CD14-positive monocyte (primary cell): ENCODE measurements around the gene GDF9. TPM values are rescaled to one million over a fixed set of nuclear protein-coding genes. Genes with fewer than 3 reads are reported as not detected.

ENCODE experiments used
- DNase-seq, 3 donors: peaks; one replicate each; pipeline ENCODE4 v3.0.0-alpha.2; 2011 to 2022
- H2AFZ ChIP-seq: 2 replicates; pipeline ENCODE4 v1.6.0; 2012; ENCODE audit warnings: mild to moderate bottlenecking, low read depth, low read length, inconsistent platforms; ENCODE audit not compliant: insufficient read depth, poor library complexity, severe bottlenecking
- H3K27ac ChIP-seq, 2 donors: 1 replicate in 1 of 2; 2 replicates in 1 of 2; pipeline ENCODE4 v1.5.1; 2012 to 2013; ENCODE audit warnings: low read length in 2 of 2, control low read depth in 1 of 2, inconsistent platforms in 1 of 2, low read depth in 1 of 2, mild to moderate bottlenecking in 1 of 2
- H3K27me3 ChIP-seq, 2 donors: one replicate each; pipeline versions ENCODE4 v1.6.0 to v1.6.1; 2011 to 2013; ENCODE audit warnings: low read length in 2 of 2; ENCODE audit not compliant: control insufficient read depth in 2 of 2, insufficient read depth in 2 of 2
- H3K36me3 ChIP-seq, 2 donors: replicated peaks in 1 of 2; 1 replicate in 1 of 2; 2 replicates in 1 of 2; pipeline versions ENCODE4 v1.5.1 to v1.6.1; 2012 to 2013; ENCODE audit warnings: low read length in 2 of 2, control low read depth in 1 of 2, inconsistent platforms in 1 of 2, mild to moderate bottlenecking in 1 of 2; ENCODE audit not compliant: insufficient read depth in 2 of 2, control insufficient read depth in 1 of 2
- H3K4me1 ChIP-seq, 2 donors: 1 replicate in 1 of 2; 2 replicates in 1 of 2; pipeline versions ENCODE4 v1.5.1 to v1.6.1; 2012 to 2013; ENCODE audit warnings: low read length in 2 of 2, control low read depth in 1 of 2, inconsistent platforms in 1 of 2, mild to moderate bottlenecking in 1 of 2, moderate library complexity in 1 of 2; ENCODE audit not compliant: insufficient read depth in 2 of 2, control insufficient read depth in 1 of 2
- H3K4me2 ChIP-seq: replicated peaks from 2 replicates; pipeline ENCODE3; 2012; ENCODE audit warnings: low read length, moderate library complexity, mild to moderate bottlenecking; ENCODE audit not compliant: poor library complexity, severe bottlenecking; ENCODE audit errors: extremely low read depth
- H3K4me3 ChIP-seq, 3 experiments: fragments of 200-600 bp in 1 of 3; sonication (generic) in 1 of 3; replicated peaks in 1 of 3; 1 replicate in 2 of 3; 2 replicates in 1 of 3; pipeline ENCODE4 v1.5.1; 2011 to 2013; ENCODE audit warnings: low read length in 3 of 3, mild to moderate bottlenecking in 3 of 3, control low read depth in 2 of 3, low read depth in 2 of 3, inconsistent platforms in 1 of 3, moderate library complexity in 1 of 3
- H3K79me2 ChIP-seq: 2 replicates; pipeline ENCODE4 v1.6.0; 2012; ENCODE audit warnings: mild to moderate bottlenecking, control low read depth, inconsistent platforms, low read length, moderate library complexity; ENCODE audit not compliant: insufficient read depth
- H3K9ac ChIP-seq: 2 replicates; pipeline ENCODE4 v1.6.0; 2017; ENCODE audit warnings: low read length, mild to moderate bottlenecking; ENCODE audit not compliant: insufficient read depth, poor library complexity, severe bottlenecking
- H3K9me3 ChIP-seq, 2 donors: replicated peaks in 1 of 2; 1 replicate in 1 of 2; 2 replicates in 1 of 2; pipeline versions ENCODE4 v1.5.1 to v1.6.1; 2012 to 2013; ENCODE audit warnings: low read length in 2 of 2, control low read depth in 1 of 2; ENCODE audit not compliant: control insufficient read depth in 1 of 2, insufficient read depth in 1 of 2
- H4K20me1 ChIP-seq: 2 replicates; pipeline ENCODE4 v1.6.0; 2012; ENCODE audit warnings: mild to moderate bottlenecking, low read length, control low read depth, moderate library complexity; ENCODE audit not compliant: insufficient read depth
- H3K27ac Mint-ChIP-seq, 7 donors: one replicate each; pipeline ENCODE4 v1.8.0; 2020; ENCODE audit warnings: mild to moderate bottlenecking in 7 of 7, mixed read lengths in 7 of 7, moderate library complexity in 6 of 7, inconsistent platforms in 2 of 7
- H3K27me3 Mint-ChIP-seq, 3 donors: one replicate each; pipeline ENCODE4 v1.8.0; 2021 to 2022; ENCODE audit warnings: low read depth in 3 of 3, mild to moderate bottlenecking in 3 of 3, mixed read lengths in 3 of 3, moderate library complexity in 3 of 3, inconsistent platforms in 1 of 3
- H3K36me3 Mint-ChIP-seq, 2 donors: one replicate each; pipeline ENCODE4 v1.8.0; 2020; ENCODE audit warnings: mixed read lengths in 2 of 2, inconsistent platforms in 1 of 2, mild to moderate bottlenecking in 1 of 2
- H3K4me1 Mint-ChIP-seq: one replicate; pipeline ENCODE4 v1.8.0; 2020; ENCODE audit warnings: mild to moderate bottlenecking, mixed read lengths
- H3K4me3 Mint-ChIP-seq, 2 donors: one replicate each; pipeline ENCODE4 v1.8.0; 2020; ENCODE audit warnings: mild to moderate bottlenecking in 2 of 2, mixed read lengths in 2 of 2, moderate library complexity in 1 of 2
- H3K9me3 Mint-ChIP-seq, 7 donors: one replicate each; pipeline ENCODE4 v1.8.0; 2020 to 2022; ENCODE audit warnings: mixed read lengths in 7 of 7, mild to moderate bottlenecking in 6 of 7, moderate library complexity in 6 of 7, inconsistent platforms in 2 of 7
- WGBS: methylation state at CpG from one replicate; pipeline ENCODE4 v1.1.5; 2013; ENCODE audit warnings: missing lambda C conversion rate; ENCODE audit not compliant: insufficient coverage; 5-methylcytosine and 5-hydroxymethylcytosine counted together
- intact Hi-C, 2 donors: fragments of 100-400 bp; cut with micrococcal nuclease; formaldehyde crosslinking; loops; one replicate each; pipeline versions ENCODE4 v1.15.0 to v1.15.1; 2023
- polyA plus RNA-seq, 3 donors: library from polyadenylated mRNA; depleted of rRNA in 1 of 3; unstranded in 2 of 3; stranded (reverse) in 1 of 3; fragments of 300-500 nt in 2 of 3; fragments of >200 nt in 1 of 3; fragmentation: Illumina TruSeq in 2 of 3; gene quantifications; 1 replicate in 2 of 3; 2 replicates in 1 of 3; pipeline ENCODE4 v1.2.3, GENCODE V29; 2012 to 2021
- TF ChIP-seq, protein P1 (sequence below): fragments of 200-600 bp; IDR thresholded peaks from one replicate; pipeline ENCODE4 v1.8.0; 2022; ENCODE audit warnings: antibody characterized with exemption, mild to moderate bottlenecking

The GDF9 gene
- polyA plus RNA-seq, 3 donors = 0.55 TPM; not detected in 2

- H3K4me3 ChIP-seq = peak within 1 kb of the TSS in 1 of 3 experiments; percentile 50
- WGBS = 3% methylated on average over 62 of the region's 68 CpGs
- peaks cover 4 to 19% of the 10 kb centered on the region in 2 donors for H3K9me3 ChIP-seq
- intact Hi-C loops = loop anchor here in 1 of 2 donors (10.0 kb wide), 1 partner anchor 308 kb away; no protein-coding TSS in a partner anchor
- no peaks in the 10 kb centered on the region for H4K20me1 ChIP-seq
- no peak for DNase-seq
- Mint-ChIP-seq H3K4me1 (peaks cover 14% of the 10 kb centered on the region), H3K27me3 (peaks cover 65 to 74% (median 66%) of the 10 kb centered on the region in 3 donors), H3K9me3 (peaks cover 0 to 19% (median 9%) of the 10 kb centered on the region in 7 donors), H3K27ac (no peak within 1 kb of the TSS), H3K36me3 (peaks cover 6 to 14% of the 10 kb centered on the region in 2 donors), H3K4me3 (peak within 1 kb of the TSS; percentile 64 to 74)
- peak within 1 kb of the TSS; percentile 51 for H2AFZ ChIP-seq
- no peaks in the 10 kb centered on the region for H3K79me2 ChIP-seq
- H3K9ac ChIP-seq = peak within 1 kb of the TSS; percentile 8
- TF ChIP-seq, protein P1, sequence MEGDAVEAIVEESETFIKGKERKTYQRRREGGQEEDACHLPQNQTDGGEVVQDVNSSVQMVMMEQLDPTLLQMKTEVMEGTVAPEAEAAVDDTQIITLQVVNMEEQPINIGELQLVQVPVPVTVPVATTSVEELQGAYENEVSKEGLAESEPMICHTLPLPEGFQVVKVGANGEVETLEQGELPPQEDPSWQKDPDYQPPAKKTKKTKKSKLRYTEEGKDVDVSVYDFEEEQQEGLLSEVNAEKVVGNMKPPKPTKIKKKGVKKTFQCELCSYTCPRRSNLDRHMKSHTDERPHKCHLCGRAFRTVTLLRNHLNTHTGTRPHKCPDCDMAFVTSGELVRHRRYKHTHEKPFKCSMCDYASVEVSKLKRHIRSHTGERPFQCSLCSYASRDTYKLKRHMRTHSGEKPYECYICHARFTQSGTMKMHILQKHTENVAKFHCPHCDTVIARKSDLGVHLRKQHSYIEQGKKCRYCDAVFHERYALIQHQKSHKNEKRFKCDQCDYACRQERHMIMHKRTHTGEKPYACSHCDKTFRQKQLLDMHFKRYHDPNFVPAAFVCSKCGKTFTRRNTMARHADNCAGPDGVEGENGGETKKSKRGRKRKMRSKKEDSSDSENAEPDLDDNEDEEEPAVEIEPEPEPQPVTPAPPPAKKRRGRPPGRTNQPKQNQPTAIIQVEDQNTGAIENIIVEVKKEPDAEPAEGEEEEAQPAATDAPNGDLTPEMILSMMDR = no peak
- H3K4me1 ChIP-seq = peaks cover 0 to 23% of the 10 kb centered on the region in 2 donors
- no peak within 1 kb of the TSS for H3K27ac ChIP-seq
- H3K4me2 ChIP-seq = peak within 1 kb of the TSS; percentile 57
- peaks cover 50 to 79% of the 10 kb centered on the region in 2 donors for H3K27me3 ChIP-seq
- H3K36me3 ChIP-seq = no peaks in the 10 kb centered on the region
Measured at GRCh38 chr5:132812781-132813598, 53.3 kb downstream of the GDF9 start, which contains the start of gene SOWAHA. TSS of gene SOWAHA (plus strand) at chr5:132813302. CDS start at chr5:132813622, 320 bp downstream.

- Histone ChIP-seq H3K4me2 (no peak overlapping the region), H3K4me3 (no peak overlapping the region), H2AFZ (no peak overlapping the region), H3K9ac (no peak overlapping the region), H3K27me3 (peaks cover 48 to 78% of the 10 kb centered on the region in 2 donors), H4K20me1 (no peaks in the 10 kb centered on the region), H3K36me3 (no peaks in the 10 kb centered on the region), H3K79me2 (no peaks in the 10 kb centered on the region), H3K27ac (no peak overlapping the region), H3K9me3 (peaks cover 4 to 19% of the 10 kb centered on the region in 2 donors), H3K4me1 (peaks cover 0 to 23% of the 10 kb centered on the region in 2 donors)
- TF ChIP-seq, protein P1 = no peak
- Mint-ChIP-seq H3K27me3 (peaks cover 65 to 77% (median 66%) of the 10 kb centered on the region in 3 donors), H3K4me1 (peaks cover 14% of the 10 kb centered on the region), H3K4me3 (peak overlapping the region in 1 of 2 donors; percentile 74), H3K9me3 (peaks cover 0 to 19% (median 9%) of the 10 kb centered on the region in 7 donors), H3K27ac (no peak overlapping the region), H3K36me3 (peaks cover 6 to 14% of the 10 kb centered on the region in 2 donors)
- DNase-seq = peak; percentile 42 to 50 (median 49)
- WGBS = 10% methylated on average over 2 of the region's 18 CpGs
- intact Hi-C loops = loop anchor here in 1 of 2 donors (10.0 kb wide), 1 partner anchor 307 kb away; no protein-coding TSS in a partner anchor
Measured at GRCh38 chr5:132812123-132812765, 54.0 kb downstream of the GDF9 start.
